H1 (cell line): ENCODE results near the gene DSP. TPM values are rescaled to one million over a fixed set of nuclear protein-coding genes. Genes with fewer than 3 reads are reported as not detected.

Experiments
- CTCF ChIA-PET: fragments of 300-600 bp; sonication (Branson Sonifier 250); formaldehyde crosslinking; loops from one replicate; lab custom pipeline; 2021; ENCODE audit not compliant: partially characterized antibody; lab: Charles Lee
- POLR2A ChIA-PET: fragments of 300-600 bp; sonication (Branson Sonifier 250); formaldehyde crosslinking; loops from one replicate; lab custom pipeline; 2021; ENCODE audit warnings: inconsistent platforms; ENCODE audit not compliant: partially characterized antibody; lab: Charles Lee
- DNase-seq, 2 experiments: peaks; one replicate each; pipeline versions ENCODE4 v3.0.0 to v3.0.0-alpha.2; 2010 to 2022; ENCODE audit warnings: low spot score in 2 of 2, low read depth in 1 of 2, mixed read lengths in 1 of 2
- FAIRE-seq: peaks from 2 replicates; lab custom pipeline; 2011; peaks lifted over from hg19 to GRCh38; lab: Jason Lieb, UNC
- H2AFZ ChIP-seq: 2 replicates; pipeline ENCODE4 v1.8.1; 2012; ENCODE audit warnings: low read length, inconsistent platforms
- H2AK5ac ChIP-seq: 2 replicates; pipeline ENCODE4 v1.6.1; 2013; ENCODE audit warnings: low read depth, low read length
- H2BK120ac ChIP-seq: replicated peaks from 2 replicates; pipeline ENCODE3; 2013; ENCODE audit warnings: low read depth, low read length, inconsistent platforms
- H2BK12ac ChIP-seq: 2 replicates; pipeline ENCODE4 v1.6.1; 2013; ENCODE audit warnings: low read depth, low read length
- H2BK15ac ChIP-seq: 2 replicates; pipeline ENCODE4 v1.6.1; 2013; ENCODE audit warnings: low read length
- H2BK20ac ChIP-seq: 2 replicates; pipeline ENCODE4 v1.6.1; 2013; ENCODE audit warnings: low read length
- H2BK5ac ChIP-seq: 2 replicates; pipeline ENCODE4 v1.6.1; 2013; ENCODE audit warnings: low read depth, low read length
- H3K14ac ChIP-seq: 2 replicates; pipeline ENCODE4 v1.6.1; 2013; ENCODE audit warnings: inconsistent platforms; ENCODE audit not compliant: insufficient read length
- H3K18ac ChIP-seq: 2 replicates; pipeline ENCODE4 v1.6.1; 2013; ENCODE audit warnings: low read length; ENCODE audit errors: extremely low read depth
- H3K23ac ChIP-seq: 2 replicates; pipeline ENCODE4 v1.6.1; 2013; ENCODE audit warnings: inconsistent platforms; ENCODE audit not compliant: insufficient read length
- H3K23me2 ChIP-seq: 2 replicates; pipeline ENCODE4 v1.6.1; 2013; ENCODE audit warnings: low read depth, low read length
- H3K27ac ChIP-seq: 2 replicates; pipeline ENCODE4 v1.6.1; 2011; ENCODE audit warnings: low read depth, low read length, inconsistent platforms
- H3K27me3 ChIP-seq, 4 experiments: replicated peaks in 1 of 4; 1 replicate in 1 of 4; 2 replicates in 3 of 4; pipeline versions ENCODE4 v1.6.1 to v1.8.1; 2011 to 2013; ENCODE audit warnings: low read length in 3 of 4, mild to moderate bottlenecking in 3 of 4, inconsistent platforms in 2 of 4, mixed read lengths in 2 of 4, moderate library complexity in 1 of 4; ENCODE audit not compliant: control insufficient read depth in 3 of 4, insufficient read depth in 3 of 4; ENCODE audit errors: extremely low read depth in 1 of 4
- H3K36me3 ChIP-seq, 4 experiments: 2 replicates each; pipeline versions ENCODE4 v1.6.1 to v1.8.1; 2011 to 2013; ENCODE audit warnings: mild to moderate bottlenecking in 4 of 4, low read length in 3 of 4, moderate library complexity in 2 of 4, control low read depth in 1 of 4, inconsistent platforms in 1 of 4; ENCODE audit not compliant: insufficient read depth in 4 of 4, control insufficient read depth in 2 of 4
- H3K4ac ChIP-seq: replicated peaks from 2 replicates; pipeline ENCODE3; 2013; ENCODE audit warnings: low read length, low read depth, mixed read lengths, inconsistent platforms; ENCODE audit not compliant: insufficient read length
- H3K4me1 ChIP-seq, 4 experiments: replicated peaks in 1 of 4; 1 replicate in 1 of 4; 2 replicates in 3 of 4; pipeline versions ENCODE4 v1.6.1 to v1.8.1; 2011 to 2013; ENCODE audit warnings: low read length in 3 of 4, inconsistent platforms in 2 of 4, mixed read lengths in 1 of 4; ENCODE audit not compliant: insufficient read depth in 4 of 4, control insufficient read depth in 3 of 4
- H3K4me2 ChIP-seq, 2 experiments: 2 replicates each; pipeline versions ENCODE4 v1.6.1 to v1.8.1; 2011 to 2013; ENCODE audit warnings: low read depth in 2 of 2, low read length in 2 of 2, control low read depth in 1 of 2, inconsistent platforms in 1 of 2, mild to moderate bottlenecking in 1 of 2; ENCODE audit not compliant: insufficient read depth in 1 of 2
- H3K4me3 ChIP-seq, 4 experiments: fragments of 200-600, 300-600 bp in 1 of 4; sonication (generic), shearing (Covaris generic), sonication (Bioruptor Twin) in 1 of 4; 2 replicates each; pipeline versions ENCODE4 v1.5.1 to v1.8.1; 2011 to 2016; ENCODE audit warnings: low read length in 4 of 4, low read depth in 3 of 4, control low read depth in 2 of 4, inconsistent platforms in 2 of 4, mild to moderate bottlenecking in 2 of 4, mixed read lengths in 1 of 4, moderate library complexity in 1 of 4; ENCODE audit not compliant: insufficient read depth in 2 of 4; ENCODE audit errors: extremely low read depth in 1 of 4
- H3K56ac ChIP-seq: replicated peaks from 2 replicates; pipeline ENCODE3; 2013; ENCODE audit warnings: low read depth, mild to moderate bottlenecking, mixed read lengths, low read length, inconsistent platforms; ENCODE audit not compliant: insufficient read length
- H3K79me1 ChIP-seq: 2 replicates; pipeline ENCODE4 v1.6.1; 2013; ENCODE audit warnings: low read depth, low read length, control low read depth
- H3K79me2 ChIP-seq, 2 experiments: 2 replicates each; pipeline versions ENCODE4 v1.6.1 to v1.8.1; 2012 to 2013; ENCODE audit warnings: low read length in 2 of 2, mild to moderate bottlenecking in 2 of 2, inconsistent platforms in 1 of 2; ENCODE audit not compliant: insufficient read depth in 2 of 2, control insufficient read depth in 1 of 2
- H3K9ac ChIP-seq, 4 experiments: replicated peaks in 1 of 4; 1 replicate in 1 of 4; 2 replicates in 3 of 4; pipeline versions ENCODE4 v1.6.1 to v1.8.1; 2011 to 2013; ENCODE audit warnings: low read depth in 3 of 4, low read length in 3 of 4, control low read depth in 2 of 4, mild to moderate bottlenecking in 2 of 4, moderate library complexity in 2 of 4, inconsistent platforms in 1 of 4; ENCODE audit errors: extremely low read depth in 1 of 4
- H3K9me3 ChIP-seq, 2 experiments: 2 replicates each; pipeline versions ENCODE4 v1.6.1 to v1.8.1; 2012 to 2013; ENCODE audit warnings: mild to moderate bottlenecking in 2 of 2, moderate library complexity in 2 of 2, control low read depth in 1 of 2, inconsistent platforms in 1 of 2, low read depth in 1 of 2, low read length in 1 of 2, mixed read lengths in 1 of 2; ENCODE audit not compliant: insufficient read depth in 2 of 2
- H4K20me1 ChIP-seq, 2 experiments: replicated peaks in 1 of 2; 2 replicates each; pipeline versions ENCODE3 to v1.8.1; 2011 to 2013; ENCODE audit warnings: inconsistent platforms in 2 of 2, low read length in 2 of 2, mild to moderate bottlenecking in 1 of 2; ENCODE audit not compliant: insufficient read depth in 2 of 2, control insufficient read depth in 1 of 2
- H4K5ac ChIP-seq: 2 replicates; pipeline ENCODE4 v1.6.1; 2013; ENCODE audit warnings: low read length, low read depth, mixed read lengths, inconsistent platforms; ENCODE audit not compliant: insufficient read length
- H4K8ac ChIP-seq: 2 replicates; pipeline ENCODE4 v1.8.0; 2013; ENCODE audit warnings: mild to moderate bottlenecking, moderate library complexity, low read length, inconsistent platforms; ENCODE audit not compliant: insufficient read depth; ENCODE audit errors: extremely low read depth
- H4K91ac ChIP-seq: replicated peaks from 2 replicates; pipeline ENCODE3; 2013; ENCODE audit warnings: low read length, mixed read lengths, inconsistent platforms; ENCODE audit not compliant: insufficient read length
- BCL11A ChIP-seq, 2 experiments: IDR thresholded peaks; one replicate each; pipeline ENCODE4 v1.6.1; 2011; ENCODE audit warnings: low read depth in 2 of 2, low read length in 2 of 2, mild to moderate bottlenecking in 2 of 2
- SP2 ChIP-seq: IDR thresholded peaks from 2 replicates; pipeline ENCODE4 v1.6.1; 2012; ENCODE audit warnings: mild to moderate bottlenecking, low read length, inconsistent platforms
- TAF1 ChIP-seq: IDR thresholded peaks from 2 replicates; pipeline ENCODE4 v1.6.1; 2011; ENCODE audit warnings: mild to moderate bottlenecking, low read depth, low read length
- USF2 ChIP-seq: IDR thresholded peaks from 2 replicates; pipeline ENCODE4 v1.6.1; 2011; ENCODE audit warnings: low read length, improper control_type of control experiment
- WGBS, 2 experiments: shearing (Covaris generic) in 1 of 2; methylation state at CpG; one replicate each; pipeline versions ENCODE4 v1.1.6 to v1.1.7; 2013 to 2015; ENCODE audit warnings: low lambda C conversion rate in 2 of 2, mixed read lengths in 2 of 2, inconsistent platforms in 1 of 2, low coverage in 1 of 2, missing lambda C conversion rate in 1 of 2; ENCODE audit not compliant: insufficient replicate concordance in 2 of 2, insufficient coverage in 1 of 2, insufficient read length in 1 of 2; ENCODE audit errors: extremely low coverage in 1 of 2, missing lambda C conversion rate in 1 of 2; 5-methylcytosine and 5-hydroxymethylcytosine counted together
- polyA plus RNA-seq, 7 experiments: library from polyadenylated mRNA; depleted of rRNA in 3 of 7; stranded (reverse) in 5 of 7; unstranded in 2 of 7; fragments of >200 nt in 5 of 7; fragments of 200-250 nt in 2 of 7; gene quantifications; 1 replicate in 5 of 7; 2 replicates in 1 of 7; 4 replicates in 1 of 7; pipeline versions ENCODE4 v1.2.1 to v1.2.3, GENCODE V29; 2011 to 2013; ENCODE audit warnings: missing spikeins in 2 of 7, mixed read lengths in 2 of 7
- total RNA-seq: library from RNA; stranded (reverse); fragmentation: NEBNext Ultra II Directional; extraction: Animal tissue kit (Norgen Biotek cat#: 25700); gene quantifications from 2 replicates; pipeline ENCODE4 v1.2.1, GENCODE V29; 2021

The DSP gene
- total and polyA plus RNA-seq, 2 of the 8 experiments (the other 6 are each of a cell fraction or from before 2014, with no cell fraction given): 14.3 to 48.5 TPM

- TF ChIP-seq BCL11A (IDR thresholded peaks at IDR 0.05; ENCODE audit: low read depth in 2 of 2, low read length in 2 of 2) (no peak), SP2 (no peak), USF2 (no peak), TAF1 (no peak)
- H3K27ac ChIP-seq: no peak overlapping the region
- H3K23ac ChIP-seq: no peak overlapping the region
- WGBS, 2 experiments: 92% methylated on average over 5 of the region's 5 CpGs; no CpG with 5 or more reads in 1 of the 2 experiments
- H2BK20ac ChIP-seq: no peak overlapping the region
- DNase-seq: no peak
- H3K9ac ChIP-seq: no peak overlapping the region
- no peak overlapping the region for H4K91ac ChIP-seq
- no peaks in the 10 kb centered on the region for H3K79me1 ChIP-seq
- no peak overlapping the region for H3K4me3 ChIP-seq
- no peak overlapping the region for H2BK120ac ChIP-seq
- no peak overlapping the region for H2BK15ac ChIP-seq
- H3K18ac ChIP-seq: no peak overlapping the region
- no peak overlapping the region for H3K14ac ChIP-seq
- no peak overlapping the region; the same call in 1 of the 2 replicates for H4K8ac ChIP-seq
- no peak overlapping the region for H4K5ac ChIP-seq
- no peaks in the 10 kb centered on the region for H4K20me1 ChIP-seq
- H3K4me2 ChIP-seq: no peak overlapping the region
- H3K9me3 ChIP-seq: no peaks in the 10 kb centered on the region; a peak in 1 of 4 replicates
- H2BK12ac ChIP-seq: no peak overlapping the region
- H3K36me3 ChIP-seq: no peaks in the 10 kb centered on the region
- POLR2A ChIA-PET: interaction anchor here (1.1 kb wide), 1 partner anchor 9 kb away, joined by 3 read pairs; no protein-coding TSS in a partner anchor
- H3K27me3 ChIP-seq: no peaks in the 10 kb centered on the region; a peak in 1 of 7 replicates
- H2BK5ac ChIP-seq: no peak overlapping the region
- no peak overlapping the region for H3K4ac ChIP-seq
- no peak overlapping the region for H2AFZ ChIP-seq
- H3K56ac ChIP-seq: no peak overlapping the region
- CTCF ChIA-PET: no interaction called here
- no peak for FAIRE-seq
- H3K79me2 ChIP-seq: no peaks in the 10 kb centered on the region
- 0 out of 2 replicates have a peak, but pooled peaks cover 2% of the 10 kb centered on the region for H3K23me2 ChIP-seq
- no peak overlapping the region for H2AK5ac ChIP-seq
- H3K4me1 ChIP-seq: peaks cover 0 to 8% (median 5%) of the 10 kb centered on the region in 4 experiments; a peak in 3 of 7 replicates
Measured at GRCh38 chr6:7534192-7534591, 7.3 kb upstream of the DSP start.
